Stomach smooth muscle (tissue), 2 donors: ENCODE results near the gene UNC93B1.
"Not testable (repeated sequence)": the region's sequence is repeated elsewhere in the genome, so short reads cannot be mapped to it uniquely, and the experiment has no call there.

Experiments used
- H3K27ac ChIP-seq: one replicate; pipeline ENCODE4 v1.7.0; 2013; ENCODE audit warnings: mild to moderate bottlenecking, low read length, inconsistent platforms
- H3K27me3 ChIP-seq, 2 donors: one replicate each; pipeline ENCODE4 v1.7.0; 2013; ENCODE audit warnings: low read length in 2 of 2; ENCODE audit not compliant: insufficient read depth in 2 of 2, control insufficient read depth in 1 of 2
- H3K36me3 ChIP-seq, 2 donors: one replicate each; pipeline ENCODE4 v1.7.0; 2013; ENCODE audit warnings: low read length in 2 of 2; ENCODE audit not compliant: control insufficient read depth in 2 of 2, insufficient read depth in 2 of 2
- H3K4me1 ChIP-seq: one replicate; pipeline ENCODE4 v1.7.0; 2013; ENCODE audit warnings: low read length; ENCODE audit not compliant: control insufficient read depth, insufficient read depth
- H3K4me3 ChIP-seq, 2 donors: one replicate each; pipeline ENCODE4 v1.7.0; 2013; ENCODE audit warnings: low read length in 2 of 2
- H3K9ac ChIP-seq, 2 donors: one replicate each; pipeline ENCODE4 v1.7.0; 2013; ENCODE audit warnings: low read length in 2 of 2, mild to moderate bottlenecking in 1 of 2
- H3K9me3 ChIP-seq, 2 donors: one replicate each; pipeline ENCODE4 v1.7.0; 2013; ENCODE audit warnings: low read length in 2 of 2; ENCODE audit not compliant: control insufficient read depth in 2 of 2
- donor health status: healthy.
- donor health status: Pancreatic carcinoma.

UNC93B1 gene

DNA sequence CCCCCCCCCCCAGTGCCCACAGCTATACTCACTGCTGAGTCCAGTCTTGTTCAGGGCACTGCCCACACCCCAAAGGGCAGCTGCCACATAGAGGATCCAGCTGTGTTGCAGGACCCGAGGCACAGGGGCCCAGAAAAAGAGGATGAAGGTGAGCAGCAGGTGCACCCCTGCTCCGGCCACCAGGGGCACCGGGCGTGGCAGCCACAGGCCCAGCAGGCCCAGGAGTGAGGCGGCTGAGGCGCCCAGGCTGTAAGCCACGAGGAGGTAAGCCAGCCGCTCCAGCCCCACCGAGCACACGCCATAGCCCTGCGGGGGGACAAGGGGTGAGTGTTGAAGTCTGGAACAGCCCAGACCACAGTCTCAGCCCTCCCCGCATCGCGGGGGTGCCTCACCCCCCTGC, 8.3 kb downstream of the UNC93B1 start:
- H3K4me3 ChIP-seq, H3K27ac ChIP-seq, H3K4me1 ChIP-seq, H3K27me3 ChIP-seq, H3K9me3 ChIP-seq, H3K36me3 ChIP-seq, H3K9ac ChIP-seq: not testable (repeated sequence)

DNA sequence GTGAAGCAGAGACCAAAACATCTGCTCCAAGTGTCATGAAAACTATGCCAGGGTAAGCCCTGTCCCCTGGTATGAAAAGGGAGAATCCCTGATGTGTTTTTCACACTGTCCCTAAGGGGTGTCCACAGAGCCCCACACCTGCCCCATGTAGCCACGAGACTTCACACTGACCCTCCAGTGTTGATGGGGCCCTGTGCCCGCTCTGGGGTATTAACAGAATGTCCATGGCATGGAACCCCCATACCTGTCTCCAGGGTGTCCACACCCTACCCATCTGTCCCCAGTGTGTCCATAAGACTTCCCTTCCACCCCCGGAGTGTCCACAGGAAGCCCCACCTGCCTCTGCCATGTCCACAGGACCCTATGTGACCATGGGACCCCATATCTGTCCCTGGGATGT, 8.8 kb downstream of the UNC93B1 start:
- H3K9me3 ChIP-seq, H3K27me3 ChIP-seq, H3K27ac ChIP-seq, H3K9ac ChIP-seq, H3K36me3 ChIP-seq, H3K4me3 ChIP-seq, H3K4me1 ChIP-seq: not testable (repeated sequence)

DNA sequence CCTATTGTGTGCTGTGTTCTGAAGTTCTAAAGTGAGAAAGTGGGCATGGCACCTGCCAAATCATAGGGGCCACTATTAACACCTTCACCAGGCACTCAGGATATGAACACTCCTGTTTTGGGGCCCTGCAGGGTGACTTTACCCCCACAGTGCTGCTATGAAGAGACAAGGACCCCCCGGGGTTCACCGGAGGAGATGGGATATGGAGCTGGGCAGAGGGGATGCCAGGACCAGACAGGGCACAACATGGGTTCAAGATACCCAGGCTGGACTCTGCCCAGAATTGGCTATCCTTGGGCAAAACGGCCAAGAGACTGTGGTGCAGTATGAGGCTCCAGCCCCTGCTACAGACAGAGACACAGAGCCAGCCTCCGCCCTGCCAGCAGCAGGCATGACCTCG, 9.5 kb downstream of the UNC93B1 start:
- H3K27ac ChIP-seq, H3K9me3 ChIP-seq, H3K4me1 ChIP-seq, H3K36me3 ChIP-seq, H3K9ac ChIP-seq, H3K4me3 ChIP-seq, H3K27me3 ChIP-seq: not testable (repeated sequence)

DNA sequence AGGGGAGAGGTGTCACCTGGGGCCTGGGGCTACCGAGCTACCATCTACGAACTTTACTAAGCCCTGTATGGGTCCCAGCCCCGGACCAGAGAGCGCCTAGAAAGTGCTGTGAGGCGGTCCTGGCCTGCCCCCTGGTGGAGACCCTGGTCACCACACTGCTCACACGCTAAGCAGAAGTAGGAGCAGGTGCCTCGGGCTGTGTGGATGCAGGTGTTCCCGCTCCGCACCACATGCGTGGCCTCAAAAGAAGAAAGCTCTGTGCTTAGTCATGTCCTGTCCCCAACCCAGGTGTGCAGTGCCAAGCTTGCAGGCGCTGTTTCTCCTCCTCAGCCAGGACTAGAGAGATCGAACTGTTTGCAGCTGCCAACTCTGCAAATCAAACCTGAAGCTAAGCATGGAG, 10.1 kb downstream of the UNC93B1 start:
- not testable (repeated sequence) for H3K27me3 ChIP-seq, H3K36me3 ChIP-seq, H3K4me1 ChIP-seq, H3K4me3 ChIP-seq, H3K9me3 ChIP-seq, H3K9ac ChIP-seq, H3K27ac ChIP-seq

DNA sequence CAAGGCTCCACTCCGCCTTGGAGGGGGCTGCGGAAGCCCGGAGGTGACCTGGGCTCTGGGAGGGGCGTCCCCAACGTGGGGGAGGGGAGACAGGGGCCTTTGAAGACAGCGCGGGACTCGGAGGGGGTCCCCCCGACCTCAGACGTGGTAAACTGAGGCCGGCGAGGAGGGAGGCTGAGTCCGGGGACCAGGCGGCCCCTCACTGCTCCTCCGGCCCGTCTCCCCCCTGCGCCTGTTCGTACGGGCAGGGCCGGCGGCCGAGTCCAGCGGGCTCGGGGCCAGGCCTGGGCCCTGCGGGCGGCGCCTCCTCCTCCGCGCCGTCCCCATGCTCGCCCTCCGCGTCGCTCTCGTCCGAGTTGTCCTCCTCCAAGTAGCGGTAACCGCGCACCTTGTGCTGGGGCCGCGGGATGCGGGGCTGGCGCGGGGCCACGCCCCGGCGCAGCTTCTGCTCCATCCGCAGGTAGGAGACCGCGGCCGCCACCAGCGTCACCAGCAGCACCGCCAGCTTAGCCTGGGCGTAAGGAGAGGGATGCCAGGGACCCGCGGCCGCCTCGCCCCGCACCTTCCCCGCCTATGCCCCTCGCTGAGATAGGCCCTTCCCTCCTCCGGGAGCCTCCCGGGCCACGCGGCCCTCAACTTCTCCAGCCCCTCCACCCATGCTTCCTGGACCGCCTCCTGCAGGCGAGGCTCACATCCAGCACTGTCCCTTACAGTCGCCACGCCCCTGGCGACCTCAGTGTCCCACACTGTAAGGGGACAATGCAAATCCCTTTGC, 12.4 kb downstream of the UNC93B1 start:
- not testable (repeated sequence) for H3K9ac ChIP-seq, H3K9me3 ChIP-seq, H3K4me3 ChIP-seq, H3K4me1 ChIP-seq, H3K27ac ChIP-seq, H3K27me3 ChIP-seq, H3K36me3 ChIP-seq

DNA sequence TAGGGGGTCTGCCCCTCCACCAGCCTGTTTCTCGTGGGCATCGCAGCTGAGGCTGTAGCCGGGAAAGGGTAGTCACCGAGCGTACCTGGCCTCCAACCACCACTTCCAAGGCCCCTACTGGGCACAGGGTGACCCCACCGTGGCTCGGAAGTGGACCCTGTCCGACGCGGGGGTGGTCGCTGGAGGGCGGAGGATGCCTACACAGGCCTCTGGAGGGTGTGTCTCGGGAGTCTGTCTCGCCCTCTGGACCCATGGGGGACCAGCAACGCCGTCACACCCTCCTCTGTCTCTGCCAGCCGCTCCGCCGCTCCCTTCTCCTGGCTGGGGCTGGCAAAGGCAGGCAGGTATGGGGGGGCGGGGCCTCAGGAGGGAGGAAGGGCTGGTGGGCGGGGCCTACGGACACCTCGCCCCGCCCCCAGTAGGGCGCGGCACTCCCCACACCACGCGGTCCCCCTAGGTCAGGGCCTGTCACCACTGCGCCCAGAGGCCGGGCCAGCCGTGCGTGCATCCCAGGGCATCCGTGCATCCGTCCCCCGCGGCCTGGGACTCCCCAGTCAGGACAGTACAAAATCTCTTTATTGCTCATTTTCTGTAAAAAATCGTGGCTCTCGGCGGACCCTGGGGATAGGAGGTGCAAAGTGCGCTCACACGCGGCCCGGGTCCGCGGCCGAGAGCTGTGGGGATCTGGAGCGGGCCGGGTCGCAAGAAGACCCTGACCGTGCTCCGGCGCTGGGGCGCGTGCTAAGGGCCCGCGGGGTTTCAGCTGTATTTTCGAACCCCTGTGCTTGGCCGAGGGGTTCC, 13.2 kb downstream of the UNC93B1 start:
- not testable (repeated sequence) for H3K9ac ChIP-seq, H3K36me3 ChIP-seq, H3K27ac ChIP-seq, H3K4me1 ChIP-seq, H3K4me3 ChIP-seq, H3K9me3 ChIP-seq, H3K27me3 ChIP-seq

DNA sequence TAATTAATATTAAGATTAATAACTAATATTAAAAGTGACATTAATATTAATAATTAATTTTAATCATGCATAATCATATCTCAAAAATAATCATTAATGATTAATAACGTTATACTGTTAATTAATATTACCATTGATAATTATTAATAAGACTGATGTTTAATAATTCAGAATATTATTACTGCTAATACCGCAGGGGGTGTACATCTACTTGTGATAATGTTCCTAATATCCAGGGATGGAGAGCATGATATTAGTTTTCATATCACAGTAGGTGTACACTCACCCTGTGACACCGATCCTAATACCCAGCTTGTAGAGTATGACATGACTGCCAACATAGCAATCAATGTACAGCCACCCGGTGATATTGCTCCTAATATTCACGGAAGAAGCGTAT, 18.6 kb downstream of the UNC93B1 start:
- not testable (repeated sequence) for H3K9ac ChIP-seq, H3K4me1 ChIP-seq, H3K27ac ChIP-seq, H3K9me3 ChIP-seq, H3K27me3 ChIP-seq, H3K36me3 ChIP-seq, H3K4me3 ChIP-seq

DNA sequence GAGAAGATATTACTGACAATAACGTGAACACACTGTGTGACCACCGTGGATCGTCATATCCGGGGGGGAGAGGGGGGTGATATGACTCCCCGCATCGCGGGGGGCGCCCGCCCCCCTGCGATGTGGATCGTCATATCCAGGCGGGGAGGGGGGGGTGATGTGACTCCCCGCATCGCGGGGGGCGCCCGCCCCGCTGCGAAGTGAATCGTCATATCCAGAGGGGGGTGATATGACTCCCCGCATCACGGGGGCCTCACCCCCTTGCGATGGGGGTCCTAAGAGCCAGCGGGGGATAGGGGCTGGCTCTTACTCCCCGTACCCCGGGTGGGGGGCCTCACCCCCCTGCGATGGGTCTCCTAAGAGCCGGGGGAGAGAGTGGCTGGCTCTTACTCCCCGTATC, 19.9 kb downstream of the UNC93B1 start:
- no peak overlapping the region for H3K9ac ChIP-seq
- no peak overlapping the region for H3K27ac ChIP-seq

DNA sequence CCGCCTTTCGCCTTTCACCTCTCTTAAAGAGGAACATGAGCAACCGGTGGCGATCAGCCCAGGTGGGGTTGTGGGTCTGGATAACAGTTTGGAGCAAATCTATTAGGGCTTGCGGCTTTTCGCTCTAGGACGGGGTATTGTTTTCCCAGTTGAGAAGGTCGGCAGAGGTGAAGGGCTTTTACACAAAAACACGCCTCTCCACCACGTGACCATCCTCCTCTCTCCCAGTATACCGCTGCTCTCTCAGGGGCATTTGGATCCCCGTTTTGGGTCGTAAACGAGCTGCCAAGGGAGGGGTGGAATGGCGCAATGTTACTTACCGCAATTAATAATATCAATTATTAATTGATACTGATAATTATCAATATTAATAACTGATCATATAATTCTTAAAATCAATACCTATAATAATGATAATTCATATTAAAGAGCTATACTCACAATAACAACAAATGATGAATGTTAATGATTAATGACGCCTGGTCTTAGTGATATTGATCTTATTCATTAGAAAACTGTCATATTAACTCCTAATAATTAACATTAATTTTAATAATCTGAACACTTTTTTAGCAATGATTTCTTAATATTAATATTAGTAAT, 21.5 kb downstream of the UNC93B1 start:
- H3K9me3 ChIP-seq, H3K4me3 ChIP-seq, H3K27me3 ChIP-seq, H3K36me3 ChIP-seq, H3K9ac ChIP-seq, H3K4me1 ChIP-seq, H3K27ac ChIP-seq: not testable (repeated sequence)

More for the DNA sequence above, 19.9 kb downstream of the UNC93B1 start:
- no peaks in the 10 kb centered on the region for H3K9me3 ChIP-seq
- no peaks in the 10 kb centered on the region for H3K4me1 ChIP-seq
- H3K36me3 ChIP-seq: no peaks in the 10 kb centered on the region
- no peak overlapping the region for H3K4me3 ChIP-seq
- no peaks in the 10 kb centered on the region for H3K27me3 ChIP-seq

DNA sequence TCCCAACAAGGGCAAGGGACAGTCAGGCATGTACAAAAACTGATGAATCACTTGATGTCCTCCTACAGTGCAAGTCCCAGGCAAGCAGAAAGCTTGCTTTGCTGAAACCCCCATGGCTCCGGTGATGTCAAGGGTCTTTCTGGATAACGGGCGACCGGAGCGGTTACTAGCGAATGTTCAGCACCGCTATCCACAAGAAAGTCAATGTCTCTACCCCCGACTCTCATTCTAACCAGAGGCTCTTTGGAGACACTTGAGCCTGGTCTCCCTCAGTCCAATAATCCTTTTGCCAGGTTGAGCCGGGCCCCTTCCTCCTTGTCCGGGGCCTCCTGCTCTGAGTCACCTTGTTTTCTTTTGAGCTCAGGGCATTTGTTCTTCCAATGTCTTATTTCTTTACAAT, 22.7 kb downstream of the UNC93B1 start:
- not testable (repeated sequence) for H3K27ac ChIP-seq, H3K9me3 ChIP-seq, H3K9ac ChIP-seq, H3K4me3 ChIP-seq, H3K36me3 ChIP-seq, H3K27me3 ChIP-seq, H3K4me1 ChIP-seq
